GM23248 (cell line): ENCODE results near the gene ACOT7. TPM values are rescaled to one million over a fixed set of nuclear protein-coding genes. Genes with fewer than 3 reads are reported as not detected.

ENCODE experiments used
- DNase-seq: peaks from one replicate; pipeline ENCODE4 v3.0.0-alpha.2; 2015
- H2AFZ ChIP-seq: fragments of 200-600 bp; sonication (generic); 2 replicates; pipeline ENCODE4 v1.6.1; 2016; ENCODE audit warnings: antibody characterized with exemption
- H3F3A ChIP-seq: fragments of 200-600 bp; sonication (generic); 2 replicates; pipeline ENCODE4 v1.6.1; 2016; ENCODE audit warnings: mild to moderate bottlenecking, antibody characterized with exemption, mixed run types; ENCODE audit not compliant: insufficient read depth
- H3K27ac ChIP-seq: fragments of 200-600 bp; sonication (generic); 2 replicates; pipeline ENCODE4 v1.5.1; 2016; ENCODE audit warnings: mild to moderate bottlenecking
- H3K27me3 ChIP-seq: fragments of 200-600 bp; sonication (generic); replicated peaks from 2 replicates; pipeline ENCODE4 v1.6.1; 2016; ENCODE audit warnings: mild to moderate bottlenecking; ENCODE audit not compliant: insufficient read depth
- H3K36me3 ChIP-seq: fragments of 200-600 bp; sonication (generic); 2 replicates; pipeline ENCODE4 v1.6.1; 2016; ENCODE audit warnings: low read depth, mild to moderate bottlenecking
- H3K4me1 ChIP-seq: fragments of 200-600 bp; sonication (generic); 2 replicates; pipeline ENCODE4 v1.6.1; 2016; ENCODE audit warnings: mild to moderate bottlenecking; ENCODE audit not compliant: insufficient read depth
- H3K4me2 ChIP-seq: fragments of 200-600 bp; sonication (generic); one replicate; pipeline ENCODE4 v1.6.1; 2016; ENCODE audit warnings: mild to moderate bottlenecking; ENCODE audit not compliant: unreplicated experiment
- H3K4me3 ChIP-seq: fragments of 200-600 bp; sonication (generic); 2 replicates; pipeline ENCODE4 v1.5.1; 2016; ENCODE audit warnings: mild to moderate bottlenecking
- H3K79me2 ChIP-seq: fragments of 200-600 bp; sonication (generic); 2 replicates; pipeline ENCODE4 v1.6.1; 2016; ENCODE audit warnings: mild to moderate bottlenecking; ENCODE audit not compliant: insufficient read depth
- H3K9ac ChIP-seq: fragments of 200-600 bp; sonication (generic); 2 replicates; pipeline ENCODE4 v1.6.1; 2016; ENCODE audit warnings: mild to moderate bottlenecking
- H3K9me2 ChIP-seq: fragments of 200-600 bp; sonication (generic); 2 replicates; pipeline ENCODE4 v1.6.1; 2016; ENCODE audit warnings: mixed run types, mild to moderate bottlenecking, moderate library complexity; ENCODE audit not compliant: insufficient read depth
- H3K9me3 ChIP-seq: fragments of 200-600 bp; sonication (generic); one replicate; pipeline ENCODE4 v1.6.1; 2017; ENCODE audit warnings: low read depth
- H4K20me1 ChIP-seq: fragments of 200-600 bp; sonication (generic); 2 replicates; pipeline ENCODE4 v1.6.0; 2016; ENCODE audit not compliant: insufficient read depth
- EZH2 ChIP-seq: fragments of 200-600 bp; sonication (generic); IDR thresholded peaks from 2 replicates; pipeline ENCODE4 v1.6.1; 2018; ENCODE audit warnings: antibody characterized with exemption, mild to moderate bottlenecking; ENCODE audit not compliant: insufficient read depth, poor library complexity, severe bottlenecking
- EZH2phosphoT487 ChIP-seq: fragments of 200-600 bp; sonication (generic); IDR thresholded peaks from 2 replicates; pipeline ENCODE4 v1.6.1; 2018; ENCODE audit warnings: antibody characterized with exemption, moderate library complexity, mild to moderate bottlenecking, low read depth; ENCODE audit not compliant: insufficient read depth
- WGBS, 2 experiments: methylation state at CpG; one replicate each; pipeline ENCODE4 v1.1.6; 2015 to 2017; ENCODE audit warnings: low lambda C conversion rate in 2 of 2, low coverage in 1 of 2; ENCODE audit errors: missing lambda C conversion rate in 2 of 2; 5-methylcytosine and 5-hydroxymethylcytosine counted together
- in situ Hi-C: fragments of 300-500 bp; cut with MboI; formaldehyde crosslinking; loops from 2 replicates; pipeline ENCODE4 v1.15.0; 2020
- polyA plus RNA-seq: library from polyadenylated mRNA; unstranded; fragments of >200 nt; fragmentation: Nextera tagmentation; extraction: Ambion mirVana; gene quantifications from 2 replicates; pipeline ENCODE4 v1.2.1, GENCODE V29; 2016
- total RNA-seq: library from RNA; depleted of rRNA; stranded (reverse); fragments of >200 nt; shearing (Covaris generic); gene quantifications from 2 replicates; pipeline ENCODE4 v1.2.3, GENCODE V29; 2014

The ACOT7 gene
- total and polyA plus RNA-seq, 2 experiments from 2014 or later, result 25.7 to 74.7 TPM

DNA sequence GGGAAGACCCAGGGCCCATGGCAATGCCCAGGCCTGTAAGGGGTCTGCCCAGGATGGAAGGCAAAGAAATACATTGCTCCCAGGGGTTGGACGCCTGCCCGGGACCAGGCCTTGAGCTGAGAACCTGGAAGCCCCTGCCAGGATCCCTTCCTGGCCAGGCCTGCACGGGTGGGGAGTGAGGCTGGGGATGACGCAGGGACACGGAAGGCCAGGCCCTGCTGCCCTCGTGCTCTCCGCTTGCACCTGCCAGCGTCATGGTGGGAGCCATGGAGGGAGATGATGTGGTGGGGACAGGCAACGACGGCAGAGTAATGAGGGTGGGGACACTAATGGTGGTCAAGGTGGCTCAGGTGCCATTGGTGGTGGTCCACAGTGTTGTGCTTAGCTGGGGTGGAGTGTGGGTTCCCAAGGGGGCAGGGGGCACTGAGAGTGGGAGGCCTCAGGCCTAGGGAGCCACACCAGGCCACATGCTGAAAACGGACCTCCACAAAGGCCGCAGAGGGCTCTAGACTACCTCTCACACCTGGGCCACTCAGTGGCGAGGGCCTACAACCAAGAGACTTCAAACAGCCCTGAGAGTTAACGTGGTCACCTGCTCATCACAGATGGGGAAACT is 145.3 kb downstream of the ACOT7 start:
- Histone ChIP-seq H3K4me1 (no peaks in the 10 kb centered on the region), H3K79me2 (no peaks in the 10 kb centered on the region), H2AFZ (no peak overlapping the region), H3K4me2 (no peak overlapping the region), H3K36me3 (no peaks in the 10 kb centered on the region), H3K27me3 (peaks cover 4% of the 10 kb centered on the region; the same call in 1 of the 2 replicates), H3K9ac (no peak overlapping the region), H3K27ac (no peak overlapping the region), H3K4me3 (no peak overlapping the region), H3K9me2 (no peaks in the 10 kb centered on the region), H4K20me1 (no peaks in the 10 kb centered on the region), H3K9me3 (no peaks in the 10 kb centered on the region), H3F3A (no peaks in the 10 kb centered on the region)
- in situ Hi-C loops, result loop anchor here (5.0 kb wide), 1 partner anchor 94 kb away; no protein-coding TSS in a partner anchor
- DNase-seq, result no peak
- 59 to 63% methylated on average over 14 of the region's 14 CpGs for whole genome bisulfite sequencing, 2 experiments
- TF ChIP-seq EZH2, result no peak
- TF ChIP-seq EZH2phosphoT487, result no peak

DNA sequence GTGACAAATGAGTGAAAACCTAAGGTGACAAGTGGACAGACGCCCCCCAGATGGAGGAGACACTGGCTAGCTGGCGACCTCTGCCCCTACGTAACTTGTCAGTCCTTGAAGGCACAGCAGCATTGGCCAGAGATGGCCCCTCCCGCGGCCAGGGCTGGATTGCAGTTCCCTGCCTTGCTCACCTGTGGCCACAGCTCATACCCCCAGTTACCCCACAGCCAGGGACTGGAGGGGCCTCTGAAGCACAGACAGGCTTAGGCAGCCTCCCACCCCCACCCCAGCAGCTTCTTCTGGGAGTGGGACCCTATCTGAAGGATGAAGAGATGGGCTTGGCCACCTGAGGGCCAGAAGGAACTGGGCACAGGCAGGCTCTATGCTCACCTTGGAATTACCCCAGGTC is 145.9 kb downstream of the ACOT7 start:
- Histone ChIP-seq H3K4me2 (no peak overlapping the region), H3K36me3 (no peaks in the 10 kb centered on the region), H3K4me3 (no peak overlapping the region), H4K20me1 (no peaks in the 10 kb centered on the region), H2AFZ (no peak overlapping the region), H3K9me3 (no peaks in the 10 kb centered on the region), H3K9ac (no peak overlapping the region), H3F3A (no peaks in the 10 kb centered on the region), H3K27me3 (peaks cover 10% of the 10 kb centered on the region; the same call in 1 of the 2 replicates), H3K9me2 (no peaks in the 10 kb centered on the region), H3K27ac (no peak overlapping the region), H3K79me2 (no peaks in the 10 kb centered on the region), H3K4me1 (no peaks in the 10 kb centered on the region)
- 45 to 54% methylated on average over 5 of the region's 5 CpGs for WGBS, 2 experiments
- DNase-seq, result no peak
- TF ChIP-seq EZH2phosphoT487 (no peak), EZH2 (no peak)
- in situ Hi-C loops, result loop anchor here (5.0 kb wide), 1 partner anchor 95 kb away; no protein-coding TSS in a partner anchor

DNA sequence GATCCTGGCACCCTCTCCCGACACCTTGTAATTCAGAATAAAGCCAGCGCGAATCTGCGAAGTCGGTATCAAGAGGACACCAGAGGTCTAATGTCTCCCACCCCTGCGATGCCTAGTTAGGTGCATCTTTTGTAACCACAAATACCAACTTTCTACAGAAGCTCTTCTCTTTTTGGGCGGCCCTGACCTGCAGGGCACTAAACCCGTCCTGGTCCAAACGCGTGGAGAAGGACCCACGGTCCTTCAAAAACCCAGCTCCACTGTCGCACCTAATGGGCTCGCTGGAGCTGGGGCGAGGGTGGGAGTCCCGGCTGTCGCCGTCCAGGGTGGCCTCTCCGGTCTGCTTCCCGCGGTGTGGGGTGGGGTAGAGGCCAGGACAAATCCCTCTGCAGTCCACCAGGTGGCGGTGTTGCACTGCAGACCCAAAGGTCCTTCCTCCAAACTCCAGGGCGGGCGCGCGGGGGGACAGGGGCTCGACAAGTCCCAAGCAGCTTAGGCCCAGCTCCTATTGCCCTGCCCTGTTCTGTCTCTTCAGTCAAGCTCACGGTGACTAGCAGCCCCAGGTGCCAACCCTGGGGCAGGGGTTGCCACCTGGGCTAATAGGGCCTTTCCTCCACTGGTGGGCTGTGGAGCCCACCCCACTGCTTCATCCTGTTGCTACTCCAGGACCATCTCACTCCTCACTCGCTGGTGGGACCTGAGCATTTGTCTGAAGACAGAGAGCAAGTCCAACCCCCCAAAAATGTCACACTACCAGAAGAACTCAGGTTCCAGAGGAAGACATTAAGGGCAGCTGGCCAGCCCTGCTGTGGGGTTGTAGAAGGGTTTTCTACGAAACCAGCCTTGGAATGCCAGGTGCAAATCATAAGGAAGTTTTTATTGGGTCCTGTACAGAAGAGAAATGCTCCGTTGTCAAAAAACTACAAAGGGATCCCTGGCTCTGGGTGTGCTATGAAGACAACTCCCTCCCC is 146.8 kb downstream of the ACOT7 start:
- no peaks in the 10 kb centered on the region for H3K36me3 ChIP-seq
- H3K9me3 ChIP-seq, result no peaks in the 10 kb centered on the region
- no peaks in the 10 kb centered on the region for H3K9me2 ChIP-seq
- no peaks in the 10 kb centered on the region for H3F3A ChIP-seq
- no peaks in the 10 kb centered on the region for H3K4me1 ChIP-seq
- H3K27me3 ChIP-seq, result peaks cover 15% of the 10 kb centered on the region; the same call in 1 of the 2 replicates
- no peak overlapping the region for H3K27ac ChIP-seq
- TF ChIP-seq EZH2 (no peak), EZH2phosphoT487 (no peak)
- no peaks in the 10 kb centered on the region for H4K20me1 ChIP-seq
- no peaks in the 10 kb centered on the region for H3K79me2 ChIP-seq
- WGBS, 2 experiments, result 7% methylated on average over 25 to 30 of the region's 30 CpGs
- H2AFZ ChIP-seq, result no peak overlapping the region
- in situ Hi-C loops, result loop anchor here (5.0 kb wide), 1 partner anchor 96 kb away; no protein-coding TSS in a partner anchor
- H3K4me3 ChIP-seq, result no peak overlapping the region
- H3K9ac ChIP-seq, result no peak overlapping the region
- peak; percentile 75 for DNase-seq
- H3K4me2 ChIP-seq, result no peak overlapping the region

DNA sequence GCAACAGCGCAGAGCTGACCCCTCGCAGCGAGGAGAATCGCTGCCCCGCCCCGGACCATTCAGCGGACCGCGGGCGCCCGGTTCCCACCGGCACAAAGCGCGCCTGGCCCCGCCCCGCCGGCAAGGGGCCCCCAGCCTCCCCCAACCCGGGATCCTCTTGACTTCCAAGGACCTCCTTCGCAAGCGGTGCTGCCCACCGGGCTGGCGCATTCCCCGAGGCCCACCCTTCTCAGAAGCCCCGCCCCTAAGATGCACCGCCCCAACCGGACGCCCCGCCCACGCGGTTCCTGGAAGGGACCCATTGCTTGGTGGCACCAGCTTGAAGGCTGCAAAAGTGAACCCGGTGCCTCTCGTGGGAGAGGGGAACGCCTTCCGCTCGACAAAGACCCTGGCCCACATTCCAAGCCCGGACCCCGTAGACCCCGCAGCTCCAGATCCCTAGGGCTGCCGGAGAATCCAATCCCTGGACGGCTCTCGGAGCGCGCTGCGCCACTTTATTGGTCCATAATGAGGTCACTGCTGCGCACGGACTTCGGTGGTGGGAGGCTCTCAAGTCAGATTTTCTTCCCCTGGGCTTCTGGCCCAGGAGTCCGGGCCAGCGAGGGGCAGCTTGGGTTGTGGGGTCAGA is 147.6 kb downstream of the ACOT7 start:
- in situ Hi-C loops, result loop anchor here (5.0 kb wide), 1 partner anchor 96 kb away; no protein-coding TSS in a partner anchor

More for the DNA sequence above, 147.6 kb downstream of the ACOT7 start:
- DNase-seq, result peak; percentile 48
- Histone ChIP-seq H3K4me2 (no peak overlapping the region), H3K27me3 (peaks cover 23% of the 10 kb centered on the region), H3K4me1 (no peaks in the 10 kb centered on the region), H3K79me2 (no peaks in the 10 kb centered on the region), H3K4me3 (no peak overlapping the region), H3K9me2 (no peaks in the 10 kb centered on the region), H3K27ac (no peak overlapping the region), H3F3A (no peaks in the 10 kb centered on the region), H4K20me1 (no peaks in the 10 kb centered on the region), H3K9ac (no peak overlapping the region), H2AFZ (no peak overlapping the region), H3K9me3 (no peaks in the 10 kb centered on the region), H3K36me3 (no peaks in the 10 kb centered on the region)
- TF ChIP-seq EZH2phosphoT487, result no peak
- TF ChIP-seq EZH2, result no peak
- 4 to 6% methylated on average over 36 to 49 of the region's 49 CpGs for WGBS, 2 experiments
